Mesothelial cell of epicardium (in vitro differentiated cells): ENCODE measurements around the gene TIGIT. TPM values are rescaled to one million over a fixed set of nuclear protein-coding genes. Genes with fewer than 3 reads are reported as not detected.

Source experiments
- DNase-seq, 2 experiments: peaks; one replicate each; pipeline ENCODE4 v3.0.0; 2021; ENCODE audit warnings: low spot score in 2 of 2; ENCODE audit not compliant: unreplicated experiment in 2 of 2
- H3K27ac Mint-ChIP-seq: 2 replicates; pipeline ENCODE4 v1.8.0; 2021; ENCODE audit warnings: mixed read lengths
- H3K27me3 Mint-ChIP-seq: 2 replicates; pipeline ENCODE4 v1.8.0; 2021; ENCODE audit warnings: low read depth, mixed read lengths
- H3K36me3 Mint-ChIP-seq: 2 replicates; pipeline ENCODE4 v1.8.0; 2021; ENCODE audit warnings: mixed read lengths
- H3K4me1 Mint-ChIP-seq: 2 replicates; pipeline ENCODE4 v1.8.0; 2021; ENCODE audit warnings: mixed read lengths
- H3K4me3 Mint-ChIP-seq: 2 replicates; pipeline ENCODE4 v1.8.0; 2021; ENCODE audit warnings: mild to moderate bottlenecking, moderate library complexity, mixed read lengths
- H3K9me3 Mint-ChIP-seq: 2 replicates; pipeline ENCODE4 v1.8.0; 2021; ENCODE audit warnings: mixed read lengths
- CTCF ChIP-seq: fragments of 200-600 bp; sonication (generic); IDR thresholded peaks from one replicate; pipeline ENCODE4 v1.5.0; 2021; ENCODE audit warnings: antibody characterized with exemption; ENCODE audit not compliant: unreplicated experiment
- total RNA-seq: library from RNA; stranded (reverse); gene quantifications from 3 replicates; pipeline ENCODE4 v1.2.1, GENCODE V29; 2021

The TIGIT gene
- total RNA-seq, 1 donor from 2014 or later, result not detected

DNA sequence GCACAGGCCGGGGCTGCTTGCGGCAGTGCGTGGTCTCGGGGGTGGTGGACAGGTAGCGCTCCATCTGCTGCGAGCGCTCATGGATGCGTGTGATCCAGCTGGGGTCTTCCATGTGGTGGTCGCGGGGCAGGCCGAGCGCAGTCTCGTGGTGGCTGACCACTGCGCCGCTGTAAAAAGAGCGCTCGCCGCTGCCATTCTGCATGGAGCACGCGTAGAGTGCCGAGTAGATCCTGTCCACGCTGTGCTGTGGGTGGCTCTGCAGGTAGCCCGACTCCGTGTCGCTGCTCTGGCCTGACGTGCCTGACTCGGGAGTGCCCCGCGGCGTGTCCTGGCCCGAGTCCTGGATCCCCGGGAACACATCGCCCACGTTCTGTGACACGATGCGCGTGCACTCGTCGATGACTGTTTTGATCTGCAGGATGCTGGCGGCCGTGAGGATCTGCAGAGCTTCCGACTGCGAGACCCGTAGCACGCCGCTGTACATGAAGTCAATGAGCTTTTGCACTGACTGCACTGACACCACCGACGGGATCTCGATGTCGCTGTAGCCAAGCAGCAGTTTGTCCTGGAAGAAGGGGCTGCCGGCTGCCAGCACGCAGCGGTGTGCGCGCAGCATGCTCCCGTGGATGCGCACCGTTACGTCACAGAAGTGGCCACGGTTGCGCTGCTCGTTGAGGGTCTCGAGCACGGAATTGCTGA is 57.4 kb downstream of the TIGIT start:
- no peak overlapping the region for H3K4me3 Mint-ChIP-seq
- H3K36me3 Mint-ChIP-seq, result peaks cover 20% of the 10 kb centered on the region
- TF ChIP-seq CTCF, result no peak
- no peaks in the 10 kb centered on the region for H3K27me3 Mint-ChIP-seq
- no peaks in the 10 kb centered on the region for H3K9me3 Mint-ChIP-seq
- H3K4me1 Mint-ChIP-seq, result peaks cover 4% of the 10 kb centered on the region
- DNase-seq, result no peak
- H3K27ac Mint-ChIP-seq, result no peak overlapping the region

DNA sequence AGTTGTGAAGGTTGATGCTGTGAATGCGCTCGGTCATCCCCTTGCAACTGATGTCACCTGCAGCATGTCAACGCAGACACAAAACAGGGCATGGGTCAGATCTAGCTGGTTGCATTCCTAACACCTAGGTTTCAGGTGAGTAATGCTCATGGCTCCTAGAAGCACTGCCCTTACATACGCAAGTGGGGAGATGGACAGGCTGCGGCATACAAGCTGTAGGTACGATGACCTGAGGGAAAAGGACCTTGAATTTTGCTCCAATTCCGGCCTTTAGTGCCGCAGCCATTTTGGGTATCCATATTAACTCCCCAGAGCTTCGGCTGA is 58.0 kb downstream of the TIGIT start:
- H3K4me1 Mint-ChIP-seq, result peaks cover 4% of the 10 kb centered on the region
- peaks cover 20% of the 10 kb centered on the region for H3K36me3 Mint-ChIP-seq
- no peaks in the 10 kb centered on the region for H3K27me3 Mint-ChIP-seq
- no peak for TF ChIP-seq CTCF
- no peak for DNase-seq
- H3K4me3 Mint-ChIP-seq, result no peak overlapping the region
- H3K27ac Mint-ChIP-seq, result no peak overlapping the region
- no peaks in the 10 kb centered on the region for H3K9me3 Mint-ChIP-seq

DNA sequence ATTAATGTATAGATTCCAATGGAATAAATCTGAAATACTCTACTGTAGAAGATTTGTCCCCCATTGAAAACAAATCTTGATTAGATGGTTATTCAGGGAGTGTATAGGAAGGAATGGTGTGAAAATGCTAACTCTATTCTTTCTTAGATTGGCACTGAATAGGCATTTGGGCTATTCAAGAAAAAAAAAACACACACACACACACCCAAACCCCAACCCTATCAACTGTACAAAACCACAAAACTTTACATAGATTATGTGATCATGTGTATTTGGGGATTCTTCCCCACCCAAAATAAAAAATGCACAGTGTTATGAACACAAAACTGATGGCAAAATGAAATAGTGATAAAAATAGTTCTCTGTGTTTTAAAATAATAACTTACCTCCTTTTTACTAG is 61.8 kb downstream of the TIGIT start:
- no peak for TF ChIP-seq CTCF
- H3K36me3 Mint-ChIP-seq, result peaks cover 11% of the 10 kb centered on the region
- no peaks in the 10 kb centered on the region for H3K27me3 Mint-ChIP-seq
- peaks cover 4% of the 10 kb centered on the region for H3K4me1 Mint-ChIP-seq
- no peak for DNase-seq
- H3K4me3 Mint-ChIP-seq, result no peak overlapping the region
- no peak overlapping the region for H3K27ac Mint-ChIP-seq
- H3K9me3 Mint-ChIP-seq, result no peaks in the 10 kb centered on the region

- Mint-ChIP-seq H3K27ac (no peak overlapping the region), H3K27me3 (no peaks in the 10 kb centered on the region), H3K4me1 (peaks cover 4% of the 10 kb centered on the region), H3K9me3 (no peaks in the 10 kb centered on the region), H3K4me3 (no peak overlapping the region), H3K36me3 (peaks cover 7% of the 10 kb centered on the region)
- no peak for TF ChIP-seq CTCF
- DNase-seq, result no peak
Observed at GRCh38 chr3:114356066-114356465, 62.2 kb downstream of the TIGIT start.

DNA sequence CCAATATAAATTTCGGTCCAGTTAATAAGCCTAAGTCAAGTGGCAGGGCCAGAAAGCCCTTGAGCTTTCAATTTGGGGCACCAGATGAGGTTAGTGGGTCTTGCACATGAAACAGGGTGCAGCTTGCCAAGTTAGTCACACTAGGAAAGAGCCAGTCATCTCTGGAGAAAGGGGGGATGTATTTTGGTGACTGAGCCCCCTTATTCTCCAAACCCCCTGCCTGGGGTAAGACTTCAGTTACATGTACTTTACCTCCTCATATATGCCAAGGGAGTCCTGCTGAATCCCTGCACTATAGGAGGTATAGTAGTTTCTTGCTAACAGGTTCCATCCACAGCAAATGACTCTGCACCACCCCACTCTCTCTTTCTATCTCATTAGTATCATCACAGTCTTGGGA is 62.7 kb downstream of the TIGIT start:
- Mint-ChIP-seq H3K36me3 (peaks cover 3% of the 10 kb centered on the region), H3K27me3 (no peaks in the 10 kb centered on the region), H3K4me1 (peaks cover 4% of the 10 kb centered on the region), H3K9me3 (no peaks in the 10 kb centered on the region), H3K4me3 (no peak overlapping the region), H3K27ac (no peak overlapping the region)
- no peak for DNase-seq
- no peak for TF ChIP-seq CTCF

Other genes with a start within 250 kb of the TIGIT start
- 8.8 to 10.8 TPM (median 10.3 TPM) in 3 replicates for gene CCDC191, start 237.5 kb upstream of the TIGIT start, total RNA-seq
- 29.1 to 35.2 TPM (median 32.3 TPM) in 3 replicates for gene QTRT2, start 237.3 kb upstream of the TIGIT start, total RNA-seq
- not detected in 3 replicates for gene DRD3, start 115.0 kb upstream of the TIGIT start, total RNA-seq
- 0.16 TPM in 1 of 3 replicates, not detected in the others for gene ZNF80, start 56.5 kb upstream of the TIGIT start, total RNA-seq